HCT116 (cell line): Measurements from ENCODE around the gene CACNB2. TPM values are rescaled to one million over a fixed set of nuclear protein-coding genes. Genes with fewer than 3 reads are reported as not detected.
"Not testable (repeated sequence)": the region's sequence is repeated elsewhere in the genome, so short reads cannot be mapped to it uniquely, and the experiment has no call there.

Source experiments
- ATAC-seq: fragments of 200-7000 bp; cut with Tn5 transposase; 2 replicates; pipeline ENCODE4 v1.9.1; 2020; ENCODE audit warnings: mild to moderate bottlenecking, moderate library complexity
- BruUV-seq: library from RNA; stranded (reverse); fragments of 400-500 nt; replicated peaks from 2 replicates; lab custom pipeline; 2021; lab: Mats Ljungman, UMichigan
- CTCF ChIA-PET: fragments of 300-600 bp; sonication (Branson Sonifier 250); formaldehyde crosslinking; loops from one replicate; lab custom pipeline; 2021; ENCODE audit warnings: antibody characterized with exemption; lab: Charles Lee
- POLR2A ChIA-PET: fragments of 300-600, 350-600 bp; sonication (Branson Sonifier 250); formaldehyde crosslinking; loops from one replicate; lab custom pipeline; 2021; ENCODE audit warnings: antibody characterized with exemption; lab: Charles Lee
- RAD21 ChIA-PET, 2 experiments: fragments of 300-600 bp; sonication (Branson Sonifier 250); formaldehyde crosslinking; loops; one replicate each; lab custom pipeline; 2023; ENCODE audit warnings: low total read pairs in 2 of 2; ENCODE audit not compliant: uncharacterized antibody in 2 of 2, unreplicated experiment in 2 of 2, low non-redundant PET in 1 of 2; lab: Charles Lee
- DNase-seq: peaks from one replicate; pipeline ENCODE4 v3.0.0-alpha.2; 2010; ENCODE audit warnings: low read depth, low spot score
- H2AFZ ChIP-seq: fragments of 200-600 bp; shearing (Covaris generic), sonication (generic); 2 replicates; pipeline ENCODE4 v1.6.1; 2017; ENCODE audit warnings: low read depth, mixed run types, mixed read lengths, antibody characterized with exemption, low read length; ENCODE audit not compliant: poor library complexity, severe bottlenecking
- H3K27ac ChIP-seq: 2 replicates; pipeline ENCODE4 v1.5.1; 2012; ENCODE audit warnings: low read depth, low read length
- H3K27me3 ChIP-seq: fragments of 200-600 bp; sonication (generic); 2 replicates; pipeline ENCODE4 v1.6.1; 2016; ENCODE audit warnings: mixed run types, low read length, mixed read lengths; ENCODE audit not compliant: insufficient read depth
- H3K36me3 ChIP-seq, 2 experiments: fragments of 200-500 bp in 1 of 2; fragments of 200-600 bp in 1 of 2; sonication (Bioruptor generic) in 1 of 2; sonication (generic) in 1 of 2; 2 replicates each; pipeline versions ENCODE4 v1.5.1 to v1.6.1; 2014 to 2016; ENCODE audit warnings: low read length in 2 of 2, inconsistent platforms in 1 of 2, mixed read lengths in 1 of 2, mixed run types in 1 of 2; ENCODE audit not compliant: insufficient read depth in 2 of 2, control insufficient read depth in 1 of 2
- H3K4me1 ChIP-seq, 2 experiments: fragments of 200-600 bp in 1 of 2; sonication (generic) in 1 of 2; 2 replicates each; pipeline versions ENCODE4 v1.5.1 to v1.6.1; 2012 to 2017; ENCODE audit warnings: low read length in 2 of 2, inconsistent platforms in 1 of 2, mild to moderate bottlenecking in 1 of 2, mixed read lengths in 1 of 2, mixed run types in 1 of 2, moderate library complexity in 1 of 2; ENCODE audit not compliant: insufficient read depth in 2 of 2, control insufficient read depth in 1 of 2
- H3K4me2 ChIP-seq: fragments of 200-600 bp; sonication (generic); 2 replicates; pipeline ENCODE4 v1.6.1; 2017; ENCODE audit warnings: mixed run types, low read length, mixed read lengths
- H3K4me3 ChIP-seq, 2 experiments: fragments of 200-600 bp in 1 of 2; sonication (generic) in 1 of 2; replicated peaks in 1 of 2; 2 replicates each; pipeline ENCODE4 v1.5.1; 2011 to 2016; ENCODE audit warnings: low read length in 2 of 2, control low read depth in 1 of 2, low read depth in 1 of 2, mild to moderate bottlenecking in 1 of 2, mixed read lengths in 1 of 2, mixed run types in 1 of 2
- H3K79me2 ChIP-seq: fragments of 200-600 bp; sonication (generic); 2 replicates; pipeline ENCODE4 v1.6.1; 2017; ENCODE audit warnings: mild to moderate bottlenecking, mixed run types, low read length, moderate library complexity, mixed read lengths; ENCODE audit not compliant: insufficient read depth
- H3K9ac ChIP-seq: fragments of 200-600 bp; sonication (generic); 2 replicates; pipeline ENCODE4 v1.6.1; 2016; ENCODE audit warnings: low read length, mixed read lengths
- H3K9me2 ChIP-seq: fragments of 200-600 bp; sonication (generic), shearing (Covaris generic); 2 replicates; pipeline ENCODE4 v1.6.1; 2017; ENCODE audit warnings: mixed run types, mild to moderate bottlenecking, moderate library complexity; ENCODE audit not compliant: insufficient read depth
- H3K9me3 ChIP-seq, 2 experiments: fragments of 200-500 bp in 1 of 2; fragments of 200-600 bp in 1 of 2; sonication (Bioruptor generic) in 1 of 2; sonication (generic) in 1 of 2; 2 replicates each; pipeline ENCODE4 v1.6.1; 2014 to 2017; ENCODE audit warnings: low read length in 2 of 2, mixed read lengths in 2 of 2, inconsistent platforms in 1 of 2, low read depth in 1 of 2, mild to moderate bottlenecking in 1 of 2, mixed run types in 1 of 2, moderate library complexity in 1 of 2; ENCODE audit not compliant: control insufficient read depth in 1 of 2, insufficient read depth in 1 of 2
- H4K20me1 ChIP-seq: fragments of 200-600 bp; sonication (generic), shearing (Covaris generic); 2 replicates; pipeline ENCODE4 v1.6.1; 2017; ENCODE audit warnings: mixed run types, mild to moderate bottlenecking, moderate library complexity; ENCODE audit not compliant: insufficient read depth
- CEBPB ChIP-seq: IDR thresholded peaks from 2 replicates; pipeline ENCODE4 v1.6.1; 2012; ENCODE audit warnings: low read depth
- EGR1 ChIP-seq: IDR thresholded peaks from 2 replicates; pipeline ENCODE4 v1.6.1; 2012; ENCODE audit warnings: low read depth
- SP1 ChIP-seq: IDR thresholded peaks from 2 replicates; pipeline ENCODE4 v1.6.1; 2012; ENCODE audit warnings: low read depth
- TCF7L2 ChIP-seq: IDR thresholded peaks from 2 replicates; pipeline ENCODE4 v1.7.0; 2011; ENCODE audit warnings: borderline replicate concordance, inconsistent platforms; ENCODE audit not compliant: insufficient read depth, insufficient read length; ENCODE audit errors: extremely low read depth
- intact Hi-C: fragments of 100-400 bp; cut with micrococcal nuclease; formaldehyde crosslinking; loops from 2 replicates; pipeline ENCODE4 v1.10.0; 2022
- total RNA-seq: library from RNA; stranded (reverse); gene quantifications from one replicate; pipeline ENCODE4 v1.2.1, GENCODE V29; 2021; ENCODE audit not compliant: unreplicated experiment
- TF ChIP-seq, protein P1 (sequence below), 3 experiments: fragments of 200-600 bp in 1 of 3; sonication (generic) in 1 of 3; IDR thresholded peaks in 2 of 3; conservative IDR thresholded peaks in 1 of 3; 2 replicates each; pipeline ENCODE4 v1.5.1; 2012 to 2017; ENCODE audit warnings: low read depth in 2 of 3, low read length in 2 of 3, antibody characterized with exemption in 1 of 3, borderline replicate concordance in 1 of 3, control low read depth in 1 of 3, mild to moderate bottlenecking in 1 of 3, mixed read lengths in 1 of 3, mixed run types in 1 of 3, moderate library complexity in 1 of 3; ENCODE audit not compliant: insufficient read depth in 1 of 3

Gene CACNB2
- total RNA-seq, 1 experiment from 2014 or later, result 0.71 TPM

DNA sequence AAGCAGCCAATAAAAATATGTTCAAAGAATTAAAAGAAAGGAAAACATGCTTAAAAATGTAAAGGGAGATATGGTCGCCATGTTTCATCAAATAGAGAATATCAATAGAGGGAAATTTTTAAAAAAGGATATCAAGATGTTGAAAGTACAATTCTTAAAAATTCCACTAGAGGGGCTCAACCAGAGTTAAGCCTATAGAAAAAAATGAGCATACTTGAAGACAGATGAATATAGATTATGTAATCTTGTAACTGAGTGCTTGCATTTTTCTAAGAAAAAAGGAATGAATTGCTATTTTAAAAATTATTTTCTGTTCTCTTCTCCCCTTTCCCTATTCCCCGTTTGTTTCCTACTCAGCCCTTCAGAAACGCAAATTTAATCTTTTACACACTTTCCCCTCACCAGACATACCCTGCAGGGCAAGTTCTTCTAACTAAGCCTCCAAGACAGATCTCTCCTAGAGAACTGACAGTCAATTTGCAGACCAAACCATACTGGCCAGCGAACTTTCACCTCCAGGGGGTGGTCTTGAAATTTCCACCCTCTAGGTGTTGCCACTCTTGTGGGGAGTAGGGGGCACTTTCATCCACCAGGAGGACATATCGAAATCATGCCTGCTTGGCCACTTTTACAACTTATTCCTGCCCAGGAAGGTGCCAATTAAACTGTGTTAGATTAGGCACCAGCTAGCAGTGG, 443.5 kb downstream of the CACNB2 start:
- no peak overlapping the region for H2AFZ ChIP-seq
- BruUV-seq, result no TSS peak
- no peak overlapping the region for H3K4me2 ChIP-seq
- ChIA-PET POLR2A (no interaction called here), RAD21 (no interaction called here), CTCF (no interaction called here)
- no peaks in the 10 kb centered on the region; a peak in 1 of 4 replicates for H3K9me3 ChIP-seq
- no peaks in the 10 kb centered on the region for H3K79me2 ChIP-seq
- H3K36me3 ChIP-seq, result no peaks in the 10 kb centered on the region; a peak in 1 of 4 replicates
- no peak for ATAC-seq
- no peaks in the 10 kb centered on the region for H4K20me1 ChIP-seq
- no peaks in the 10 kb centered on the region for H3K27me3 ChIP-seq
- DNase-seq, result no peak
- no peaks in the 10 kb centered on the region for H3K9me2 ChIP-seq
- no peak overlapping the region for H3K9ac ChIP-seq
- no peak for TF ChIP-seq SP1
- no peak for TF ChIP-seq CEBPB
- TF ChIP-seq, protein P1, sequence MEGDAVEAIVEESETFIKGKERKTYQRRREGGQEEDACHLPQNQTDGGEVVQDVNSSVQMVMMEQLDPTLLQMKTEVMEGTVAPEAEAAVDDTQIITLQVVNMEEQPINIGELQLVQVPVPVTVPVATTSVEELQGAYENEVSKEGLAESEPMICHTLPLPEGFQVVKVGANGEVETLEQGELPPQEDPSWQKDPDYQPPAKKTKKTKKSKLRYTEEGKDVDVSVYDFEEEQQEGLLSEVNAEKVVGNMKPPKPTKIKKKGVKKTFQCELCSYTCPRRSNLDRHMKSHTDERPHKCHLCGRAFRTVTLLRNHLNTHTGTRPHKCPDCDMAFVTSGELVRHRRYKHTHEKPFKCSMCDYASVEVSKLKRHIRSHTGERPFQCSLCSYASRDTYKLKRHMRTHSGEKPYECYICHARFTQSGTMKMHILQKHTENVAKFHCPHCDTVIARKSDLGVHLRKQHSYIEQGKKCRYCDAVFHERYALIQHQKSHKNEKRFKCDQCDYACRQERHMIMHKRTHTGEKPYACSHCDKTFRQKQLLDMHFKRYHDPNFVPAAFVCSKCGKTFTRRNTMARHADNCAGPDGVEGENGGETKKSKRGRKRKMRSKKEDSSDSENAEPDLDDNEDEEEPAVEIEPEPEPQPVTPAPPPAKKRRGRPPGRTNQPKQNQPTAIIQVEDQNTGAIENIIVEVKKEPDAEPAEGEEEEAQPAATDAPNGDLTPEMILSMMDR (IDR thresholded peaks at IDR 0.05 in 2 of 3, conservative IDR thresholded peaks at IDR 0.05 in 1 of 3; ENCODE audit: borderline replicate concordance in 1 of 3, insufficient read depth in 1 of 3, low read depth in 2 of 3, low read length in 2 of 3), result peak in 2 of 3 experiments; percentile 3 to 35; a peak in 2 of 6 replicates
- TF ChIP-seq EGR1, result no peak
- no peak for TF ChIP-seq TCF7L2
- no peak overlapping the region for H3K4me3 ChIP-seq
- no peaks in the 10 kb centered on the region for H3K4me1 ChIP-seq
- intact Hi-C loops, result no loop called here
- no peak overlapping the region for H3K27ac ChIP-seq

DNA sequence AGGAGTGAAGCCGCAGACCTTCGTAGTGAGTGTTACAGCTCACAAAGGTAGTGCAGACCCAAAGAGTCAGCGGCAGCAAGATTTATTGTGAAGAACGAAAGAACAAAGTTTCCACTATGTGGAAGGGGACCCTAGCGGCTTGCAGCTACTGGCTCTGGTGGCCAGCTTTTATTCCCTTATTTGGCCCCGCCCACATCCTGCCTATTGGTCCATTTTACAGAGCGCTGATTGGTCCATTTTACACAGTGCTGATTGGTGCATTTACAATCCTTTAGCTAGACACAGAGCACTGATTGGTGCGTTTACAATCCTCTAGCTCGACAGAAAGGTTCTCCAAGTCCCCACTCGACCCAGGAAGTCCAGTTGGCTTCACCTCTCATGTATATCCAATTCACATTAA, 446.4 kb downstream of the CACNB2 start:
- H2AFZ ChIP-seq, H3K79me2 ChIP-seq, CTCF ChIA-PET, intact Hi-C loops, H3K4me3 ChIP-seq, RAD21 ChIA-PET, H3K27me3 ChIP-seq, H3K9me3 ChIP-seq, H3K9ac ChIP-seq, ATAC-seq, H3K27ac ChIP-seq, H3K4me2 ChIP-seq, POLR2A ChIA-PET, H3K36me3 ChIP-seq, H4K20me1 ChIP-seq, H3K9me2 ChIP-seq, BruUV-seq, DNase-seq, H3K4me1 ChIP-seq: not testable (repeated sequence)

DNA sequence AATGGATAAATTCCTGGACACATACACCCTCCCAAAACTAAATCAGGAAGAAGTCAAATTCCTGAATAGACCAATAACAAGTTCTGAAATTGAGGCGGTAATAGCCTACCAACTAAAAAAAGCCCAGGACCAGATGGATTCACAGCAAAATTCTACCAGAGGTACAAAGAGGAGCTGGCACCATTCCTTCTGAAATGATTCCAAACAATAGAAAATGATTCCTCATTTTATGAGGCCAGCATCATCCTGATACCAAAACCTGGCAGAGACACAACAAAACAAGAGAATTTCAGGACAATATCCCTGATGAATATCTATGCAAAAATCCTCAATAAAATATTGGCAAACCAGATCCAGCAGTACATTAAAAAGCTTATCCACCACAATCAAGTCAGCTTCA, 450.9 kb downstream of the CACNB2 start:
- H3K4me3 ChIP-seq, H3K4me1 ChIP-seq, H3K27ac ChIP-seq, BruUV-seq, POLR2A ChIA-PET, H4K20me1 ChIP-seq, H3K27me3 ChIP-seq, ATAC-seq, H3K9me3 ChIP-seq, H3K4me2 ChIP-seq, H3K36me3 ChIP-seq, RAD21 ChIA-PET, H2AFZ ChIP-seq, DNase-seq, intact Hi-C loops, H3K9ac ChIP-seq, H3K79me2 ChIP-seq, H3K9me2 ChIP-seq, CTCF ChIA-PET: not testable (repeated sequence)
